ENCODE data around the gene OVOL3.

- TF ChIP-seq POLR2A (IDR thresholded peaks at IDR 0.05), result no peak
- no peak for TF ChIP-seq CTCF (IDR thresholded peaks at IDR 0.05)
Observed at GRCh38 chr19:36128392-36128736, 17.4 kb downstream of the OVOL3 start.

All from vagina (tissue), 2 donors.